Amniotic stem cell (primary cell): ENCODE measurements around the gene RECK.

Experiments used
- DNase-seq: peaks from one replicate; lab custom pipeline; 2025; lab: John Stamatoyannopoulos, UW

RECK gene

DNA sequence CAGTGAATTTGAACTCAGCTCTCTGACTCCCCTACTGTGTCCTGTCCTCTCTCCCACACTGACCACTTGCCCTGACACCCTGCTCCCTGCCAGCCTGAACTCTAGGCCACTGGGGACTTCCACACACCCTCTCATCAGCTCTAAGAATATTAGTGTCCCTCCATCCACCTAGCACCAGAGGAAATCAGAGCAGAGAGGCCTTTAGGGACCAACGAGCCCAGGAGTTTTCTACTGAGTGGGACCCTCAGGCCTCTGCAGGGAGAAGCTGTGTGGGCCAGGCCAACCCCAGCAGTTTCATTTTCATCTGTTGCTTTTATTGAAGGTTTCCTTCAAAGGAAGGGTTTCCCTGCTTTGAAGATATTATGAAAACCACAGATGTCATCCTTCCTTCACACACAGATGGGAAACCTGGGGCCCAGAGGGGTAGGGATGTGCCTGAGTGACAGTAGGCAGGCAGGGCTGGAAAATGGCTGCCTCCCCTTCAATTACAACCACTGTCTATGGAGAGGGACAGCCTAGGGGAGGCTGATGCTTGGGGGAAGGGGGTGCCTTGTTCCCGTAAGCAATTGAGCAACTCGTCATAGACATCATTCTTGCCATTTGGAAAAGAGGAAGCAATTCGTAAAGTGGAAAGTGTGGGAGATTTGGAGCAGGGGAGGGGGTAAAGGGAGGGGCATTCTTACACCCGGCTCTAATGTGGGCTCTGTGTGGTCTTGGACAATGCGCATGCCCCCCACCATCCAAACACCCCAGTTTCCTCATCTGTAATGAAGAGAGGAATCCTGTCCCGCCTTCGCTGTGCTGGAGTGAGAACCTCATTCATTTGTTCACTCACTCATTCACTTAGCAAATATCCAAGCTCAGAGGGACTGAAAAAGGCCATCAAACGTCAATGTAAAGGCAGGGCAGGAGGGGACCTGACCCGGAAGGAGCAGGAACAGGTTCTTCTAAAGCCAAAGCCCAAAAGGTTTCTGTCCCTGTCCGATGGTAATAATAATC is 103.7 kb downstream of the RECK start:
- no peak for DNase-seq

DNA sequence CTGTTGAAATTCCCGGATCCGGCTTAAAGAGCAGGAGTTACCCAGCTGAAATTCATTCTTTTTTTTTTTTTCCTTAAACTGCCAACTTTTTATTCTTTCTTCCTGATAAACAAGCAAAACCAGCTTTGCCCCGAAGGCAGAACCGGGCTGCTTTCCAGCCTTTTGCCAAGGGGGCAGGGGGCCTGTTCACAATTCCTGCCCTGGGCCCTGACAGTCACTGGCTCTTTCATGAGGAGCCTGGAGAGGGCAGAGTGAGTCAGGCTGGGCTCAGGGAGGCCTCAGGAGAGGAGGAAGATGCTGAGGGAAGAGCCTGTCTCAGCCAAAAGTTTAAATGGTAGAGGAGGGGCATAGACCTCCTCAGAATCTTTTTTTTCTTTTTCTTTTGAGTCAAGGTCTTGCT is 104.6 kb downstream of the RECK start:
- no peak for DNase-seq

DNA sequence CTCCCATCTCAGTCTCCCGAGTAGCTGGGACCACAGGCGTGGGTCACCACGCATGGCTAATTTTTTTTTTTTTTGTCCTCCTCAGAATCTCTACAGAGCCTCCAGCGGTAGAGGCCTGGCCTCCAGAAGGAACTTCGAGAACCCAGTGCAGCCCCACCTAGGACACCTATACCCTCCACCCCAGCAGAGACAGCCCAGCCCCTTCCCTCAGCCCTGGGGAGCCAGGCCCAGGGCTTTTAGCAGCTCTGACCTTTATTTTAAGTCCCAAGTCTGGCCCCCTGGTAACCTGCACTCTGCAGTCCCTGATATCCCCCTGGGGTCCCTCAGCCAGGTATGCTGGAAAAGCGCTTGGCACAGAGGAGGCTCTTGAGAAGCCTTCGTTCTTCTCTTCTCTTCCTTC is 105.0 kb downstream of the RECK start:
- DNase-seq: no peak

DNA sequence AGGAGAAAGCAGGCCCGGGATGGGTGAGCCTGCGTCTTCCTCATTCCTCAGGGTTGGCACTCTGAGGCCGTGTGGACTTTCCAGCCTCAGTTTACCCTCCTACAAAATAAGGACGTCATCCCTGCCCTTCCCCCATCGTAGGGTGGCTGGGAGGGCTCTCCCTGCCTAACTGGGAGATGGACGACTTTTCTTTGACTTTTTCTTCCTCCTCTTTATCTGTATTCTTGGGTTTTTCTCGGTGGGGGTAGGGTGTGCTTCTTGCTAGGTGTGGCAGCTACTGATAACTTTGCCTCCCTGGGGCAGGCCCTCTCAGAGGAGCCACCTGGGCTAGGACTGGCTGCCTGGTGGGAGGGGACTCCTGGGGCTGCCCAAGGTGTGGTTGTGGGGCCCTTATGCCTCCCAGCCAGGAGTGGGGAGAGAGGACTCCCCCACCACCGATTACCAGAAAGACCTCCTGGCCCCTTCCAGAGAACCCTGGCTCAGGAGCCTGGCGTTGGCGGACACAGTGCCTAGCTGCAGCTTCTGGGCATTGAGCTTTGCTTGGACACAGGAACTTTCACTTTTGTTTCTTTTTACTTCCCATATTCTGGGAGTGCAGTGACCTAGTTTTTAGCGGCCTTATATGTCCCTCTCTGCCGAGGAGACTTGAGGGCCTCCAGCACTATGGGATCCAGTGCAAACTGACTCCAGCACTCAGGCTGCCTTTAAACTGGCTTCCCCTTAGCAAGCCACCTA is 106.0 kb downstream of the RECK start:
- DNase-seq: no peak

DNA sequence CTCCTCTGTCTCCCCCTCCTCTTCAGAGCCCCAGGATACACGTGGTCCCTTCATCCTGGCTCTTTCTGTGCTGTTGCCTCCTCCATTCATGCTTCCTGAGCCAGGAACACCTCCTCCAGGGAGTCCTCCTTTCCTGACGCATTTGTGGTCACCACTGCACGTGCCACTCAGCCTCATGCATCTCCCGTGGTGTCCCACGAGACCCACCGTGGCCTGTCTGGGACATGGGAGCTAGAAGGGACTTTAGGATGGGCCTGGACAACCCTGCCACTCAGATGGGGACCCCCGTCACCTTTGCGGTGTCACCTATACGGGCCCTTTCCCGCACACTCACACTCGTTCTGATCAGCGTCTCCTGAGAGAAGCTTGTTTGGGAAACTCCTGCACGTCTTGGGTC is 106.5 kb downstream of the RECK start:
- no peak for DNase-seq

DNA sequence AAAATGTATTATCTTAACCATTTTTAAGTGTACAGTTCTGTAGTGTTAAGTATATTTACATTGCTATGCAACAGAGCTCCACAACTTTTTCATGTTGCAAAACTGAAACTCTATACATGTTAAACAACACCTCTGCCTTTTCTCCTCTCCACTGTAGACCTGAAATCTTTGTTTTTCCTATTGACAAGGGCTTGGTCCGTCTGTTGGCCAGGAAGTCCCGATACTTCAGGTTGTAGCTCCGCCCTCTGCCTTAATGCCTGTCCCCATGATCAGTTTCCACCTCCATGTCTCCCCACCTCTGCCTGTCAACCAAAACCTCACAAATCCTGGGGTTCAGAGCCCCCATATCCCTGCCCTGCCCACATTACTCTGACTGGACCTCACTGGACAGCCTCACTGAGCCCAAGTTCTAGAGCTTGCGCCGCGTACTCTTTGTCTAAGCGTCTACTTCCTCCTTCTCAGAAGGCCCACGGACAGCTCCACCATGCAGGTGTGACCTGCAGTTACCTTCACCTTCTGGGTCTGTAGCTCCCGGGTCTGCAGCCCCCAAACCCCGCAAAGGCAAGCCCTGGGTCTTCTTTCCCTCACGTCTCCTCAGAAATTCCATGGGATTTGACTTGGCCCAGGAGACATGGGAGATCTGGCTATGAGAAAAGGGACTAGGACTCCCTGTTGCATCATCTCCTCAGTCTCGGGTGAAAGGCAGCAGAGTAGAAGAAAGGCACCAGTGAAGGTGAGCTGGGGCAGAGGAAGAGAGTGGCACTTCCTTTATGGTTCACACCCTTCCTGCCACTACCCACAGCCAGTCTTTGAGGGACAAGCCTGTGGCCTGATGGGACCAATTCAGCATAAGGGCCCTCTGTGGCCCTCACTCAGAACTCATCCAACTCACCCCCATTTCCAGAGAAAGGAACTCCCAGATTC is 107.9 kb downstream of the RECK start:
- no peak for DNase-seq

DNA sequence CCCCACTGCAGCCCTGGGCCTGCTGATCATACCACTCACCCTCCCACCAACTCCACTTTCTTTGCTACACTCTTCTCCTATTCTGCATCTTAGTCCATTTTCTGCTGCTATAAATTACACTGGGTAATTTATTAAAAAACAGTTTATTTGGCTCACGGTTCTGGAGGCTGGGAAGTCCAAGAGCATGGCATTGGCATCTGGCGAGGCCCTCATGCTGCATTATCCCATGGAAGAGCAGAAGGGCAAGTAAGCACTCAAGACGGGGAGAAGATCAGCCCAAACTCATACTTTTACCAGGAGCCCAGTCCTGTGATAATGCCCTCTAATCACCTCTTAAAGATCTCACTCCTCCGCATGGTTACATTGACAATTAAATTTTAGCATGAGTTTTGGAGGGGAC is 109.3 kb downstream of the RECK start:
- no peak for DNase-seq

DNA sequence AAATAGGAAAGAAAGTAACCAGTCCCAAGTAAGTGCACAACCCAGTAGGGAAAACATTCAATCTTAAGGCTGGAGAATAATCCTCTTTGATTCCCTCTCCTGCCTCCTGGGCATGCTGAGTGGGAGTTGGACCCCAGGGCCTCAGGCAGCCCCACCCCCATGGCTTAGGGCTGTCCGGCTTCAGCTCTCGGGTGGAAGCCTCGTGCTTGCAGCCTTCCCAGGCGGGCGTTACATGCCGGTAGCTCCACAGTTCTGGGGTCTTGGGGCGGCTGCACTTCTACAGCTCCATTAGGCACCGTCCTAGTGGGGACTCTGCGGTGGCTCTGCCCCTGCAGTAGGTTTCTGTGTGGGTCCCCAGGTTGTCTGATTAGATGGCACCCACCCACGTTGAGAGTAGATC is 109.9 kb downstream of the RECK start:
- no peak for DNase-seq

DNA sequence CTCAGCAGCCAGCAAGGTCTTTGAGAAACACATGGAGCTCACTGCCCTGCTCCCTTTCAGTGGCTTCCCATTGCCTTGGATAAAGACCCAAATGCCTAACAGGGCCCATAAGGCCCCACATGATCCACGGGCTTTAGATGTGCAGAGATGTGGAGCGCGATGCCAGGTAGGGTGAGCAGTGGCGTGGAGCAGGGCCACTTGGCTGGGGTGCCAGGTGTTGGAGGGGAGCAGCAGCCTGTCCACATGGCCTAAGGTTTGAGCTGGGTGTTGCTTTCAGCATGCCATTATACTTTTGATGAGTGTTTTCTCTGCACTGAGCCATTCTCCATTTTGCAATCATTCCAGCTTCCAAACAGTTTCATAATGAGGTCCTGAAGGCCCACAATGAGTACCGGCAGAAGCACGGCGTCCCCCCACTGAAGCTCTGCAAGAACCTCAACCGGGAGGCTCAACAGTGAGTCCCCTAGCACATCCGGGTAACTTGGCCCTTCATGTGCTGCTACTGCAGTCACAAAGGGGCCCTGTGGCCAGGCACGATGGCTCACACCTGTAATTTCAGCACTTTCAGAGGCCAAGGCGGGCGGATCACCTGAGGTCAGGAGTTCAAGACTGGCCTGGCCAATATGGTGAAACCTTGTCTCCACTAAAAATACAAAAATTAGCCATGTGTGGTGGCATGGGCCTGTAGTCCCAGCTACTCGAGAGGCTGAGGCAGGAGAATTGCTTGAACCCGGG is 110.9 kb downstream of the RECK start:
- no peak for DNase-seq

DNA sequence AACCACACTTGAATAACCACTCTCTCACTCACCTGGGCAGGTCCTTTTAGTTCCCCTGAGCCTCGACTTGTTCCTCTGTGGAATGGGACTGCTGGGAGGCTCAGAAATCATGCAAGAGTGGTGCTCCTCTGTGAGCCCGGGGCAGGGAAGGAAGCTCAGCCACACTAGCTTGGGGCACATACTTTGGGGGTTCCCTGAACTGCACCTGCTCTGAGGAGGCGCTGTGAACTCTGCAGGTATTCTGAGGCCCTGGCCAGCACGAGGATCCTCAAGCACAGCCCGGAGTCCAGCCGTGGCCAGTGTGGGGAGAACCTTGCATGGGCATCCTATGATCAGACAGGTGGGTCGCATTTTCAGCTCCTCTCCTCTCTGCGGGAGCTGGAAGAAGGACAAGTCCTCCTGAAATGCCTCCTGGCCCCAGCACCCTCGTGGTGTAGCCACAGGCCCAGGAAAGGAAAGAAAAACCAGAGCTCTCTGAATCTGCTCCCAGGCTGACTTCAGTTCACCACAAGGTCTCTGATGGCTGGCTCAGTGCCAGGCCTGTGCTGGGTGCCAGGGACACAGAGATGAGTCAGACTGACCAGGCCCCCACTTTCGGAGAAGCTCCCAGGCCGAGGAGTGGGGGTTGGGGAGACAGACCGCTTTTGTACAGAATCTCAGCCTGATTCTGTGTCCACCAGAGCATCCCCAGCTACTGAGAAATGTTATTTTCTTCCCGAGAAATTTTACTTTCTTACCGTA is 111.8 kb downstream of the RECK start:
- DNase-seq: peak; percentile 76

DNA sequence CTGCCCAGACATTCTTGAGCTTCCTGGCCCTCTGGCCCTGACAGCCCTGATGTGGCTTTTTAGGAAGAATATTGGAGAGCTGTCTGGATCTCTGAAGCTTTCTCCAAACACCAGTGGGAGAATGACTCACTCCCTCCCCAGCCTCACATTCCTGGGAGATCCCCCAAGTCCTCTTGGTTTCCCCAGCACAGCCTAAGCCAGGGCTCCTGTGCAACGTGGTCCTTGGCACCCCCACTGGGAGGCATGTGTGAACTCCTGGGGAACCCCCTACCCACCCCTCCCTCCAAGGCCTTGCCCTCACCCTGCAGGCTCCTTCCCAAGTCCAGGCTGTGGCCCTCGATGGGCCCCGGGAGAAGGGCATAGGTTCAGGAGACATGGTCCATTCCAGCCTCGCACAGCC is 112.5 kb downstream of the RECK start:
- no peak for DNase-seq

DNA sequence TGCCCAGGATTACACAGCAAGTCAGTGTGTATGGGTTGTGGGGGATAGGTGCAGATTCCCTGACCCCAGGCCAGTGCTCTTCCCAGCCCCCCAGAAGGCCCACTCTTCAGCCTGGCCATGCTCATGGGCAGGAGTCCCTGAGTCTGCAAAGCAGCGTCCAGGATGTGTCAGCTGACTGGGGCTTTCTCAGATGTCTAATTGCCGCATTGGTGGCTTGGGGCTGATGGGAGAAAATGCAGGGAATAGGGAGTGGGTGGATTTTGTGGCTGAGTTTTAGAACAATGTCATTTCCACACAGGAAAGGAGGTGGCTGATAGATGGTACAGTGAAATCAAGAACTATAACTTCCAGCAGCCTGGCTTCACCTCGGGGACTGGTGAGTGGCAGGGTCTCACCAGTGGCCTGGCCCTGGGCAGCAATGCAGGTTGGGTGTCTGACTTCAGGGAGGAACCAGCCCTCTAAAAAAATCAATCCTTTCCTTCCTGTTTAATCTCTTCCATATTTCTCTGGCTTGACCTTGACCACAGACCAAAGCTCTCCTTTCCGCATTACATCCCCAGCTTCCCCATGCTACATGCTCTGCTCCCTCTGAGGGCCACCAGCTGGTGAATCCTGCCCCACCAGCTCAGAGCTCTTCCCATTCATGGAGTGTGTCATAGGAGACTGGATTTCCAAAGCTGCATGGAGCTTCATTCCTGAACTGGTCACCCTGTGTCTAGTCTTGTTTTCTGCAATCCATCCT is 114.0 kb downstream of the RECK start:
- DNase-seq: no peak

DNA sequence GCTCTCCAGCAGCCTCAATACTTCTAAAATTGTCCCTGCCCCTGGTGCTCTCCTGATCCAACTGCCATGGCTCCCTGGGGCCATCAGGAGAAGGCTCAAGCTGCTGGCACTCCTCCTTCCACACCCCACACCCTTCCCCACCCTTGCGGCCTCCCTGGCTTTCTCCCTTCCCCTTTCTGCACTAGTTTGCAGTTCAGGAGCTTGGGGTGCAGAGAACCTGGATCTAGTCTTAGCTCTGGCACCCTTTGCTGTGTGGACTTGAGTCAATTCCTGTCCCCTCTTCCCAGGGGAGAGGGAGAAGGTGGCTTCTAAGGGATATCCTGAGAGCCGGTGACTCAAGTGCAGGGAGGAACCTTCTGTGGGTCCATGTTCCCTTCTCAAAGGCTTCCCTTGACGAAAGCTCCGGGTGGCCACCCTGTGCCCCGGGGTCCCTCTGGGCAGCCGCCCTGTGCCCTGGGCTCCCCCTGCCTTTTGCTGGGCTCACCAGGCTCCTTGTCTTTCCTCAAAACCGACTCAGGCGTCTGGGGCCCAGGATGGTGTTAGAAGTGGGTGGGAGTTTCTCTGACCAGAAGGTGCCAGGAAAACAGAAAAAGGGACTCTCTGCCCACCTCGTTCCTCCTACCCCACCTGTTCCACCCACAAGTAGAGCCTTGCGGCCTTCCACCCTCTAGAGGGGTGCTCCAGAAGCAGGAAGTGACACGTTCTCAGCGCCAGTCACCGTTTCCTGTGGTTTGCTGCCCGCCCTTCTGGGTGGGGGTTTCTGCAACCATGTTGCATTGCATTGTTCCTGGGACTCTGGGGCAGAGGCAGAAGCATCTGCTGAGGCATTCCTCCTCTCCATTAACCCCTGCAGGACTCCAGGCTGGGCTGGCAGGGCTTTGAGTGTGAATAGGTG is 114.8 kb downstream of the RECK start:
- DNase-seq: no peak

DNA sequence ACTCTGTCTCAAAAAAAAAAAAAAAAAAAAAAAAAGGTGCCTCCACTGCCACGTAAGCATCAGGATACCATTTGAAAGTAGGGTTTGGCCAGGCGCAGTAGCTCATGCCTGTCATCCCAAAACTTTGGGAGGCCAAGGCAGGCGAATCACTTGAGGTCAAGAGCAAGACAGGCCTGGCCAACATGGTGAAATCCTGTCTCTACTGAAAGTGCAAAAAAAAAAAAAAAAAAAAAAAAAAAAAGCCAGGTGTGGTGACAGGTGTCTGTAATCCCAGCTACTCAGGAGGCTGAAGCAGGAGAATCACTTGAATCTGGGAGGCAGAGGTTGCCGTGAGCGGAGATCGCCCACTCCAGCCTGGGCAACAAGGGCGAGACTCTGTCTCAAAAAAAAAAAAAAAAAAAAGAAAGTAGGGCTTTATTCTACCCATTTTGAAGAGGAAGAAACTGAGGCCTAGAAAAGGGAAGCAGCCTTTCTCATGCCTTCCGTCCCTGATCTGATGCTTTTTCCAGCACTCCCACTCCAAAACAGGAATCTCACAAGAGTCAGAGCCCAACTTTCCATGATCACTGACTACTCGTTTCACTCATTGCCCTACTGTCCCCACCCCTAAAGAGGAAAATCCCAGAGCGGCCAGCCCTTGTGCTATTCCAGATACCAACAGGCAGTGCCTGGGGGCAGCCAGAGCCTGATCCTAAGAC is 116.2 kb downstream of the RECK start:
- no peak for DNase-seq

DNA sequence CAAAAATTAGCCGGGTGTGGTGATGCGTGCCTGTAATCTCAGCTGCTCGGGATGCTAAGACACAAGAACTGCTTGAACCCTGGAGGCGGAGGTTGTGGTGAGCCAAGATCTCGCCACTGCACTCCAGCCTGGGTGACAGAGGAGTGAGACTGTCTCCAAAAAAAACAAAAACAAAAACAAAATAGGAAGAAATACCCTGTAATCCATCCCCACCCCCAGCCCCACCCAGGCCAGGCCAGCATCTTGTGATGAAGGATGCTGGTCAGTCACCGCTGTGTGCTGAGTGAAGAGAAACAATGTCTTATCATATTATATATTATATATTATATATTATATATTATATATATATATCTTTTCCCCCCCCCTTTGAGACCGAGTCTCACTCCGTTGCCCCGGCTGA is 117.0 kb downstream of the RECK start:
- DNase-seq: no peak

DNA sequence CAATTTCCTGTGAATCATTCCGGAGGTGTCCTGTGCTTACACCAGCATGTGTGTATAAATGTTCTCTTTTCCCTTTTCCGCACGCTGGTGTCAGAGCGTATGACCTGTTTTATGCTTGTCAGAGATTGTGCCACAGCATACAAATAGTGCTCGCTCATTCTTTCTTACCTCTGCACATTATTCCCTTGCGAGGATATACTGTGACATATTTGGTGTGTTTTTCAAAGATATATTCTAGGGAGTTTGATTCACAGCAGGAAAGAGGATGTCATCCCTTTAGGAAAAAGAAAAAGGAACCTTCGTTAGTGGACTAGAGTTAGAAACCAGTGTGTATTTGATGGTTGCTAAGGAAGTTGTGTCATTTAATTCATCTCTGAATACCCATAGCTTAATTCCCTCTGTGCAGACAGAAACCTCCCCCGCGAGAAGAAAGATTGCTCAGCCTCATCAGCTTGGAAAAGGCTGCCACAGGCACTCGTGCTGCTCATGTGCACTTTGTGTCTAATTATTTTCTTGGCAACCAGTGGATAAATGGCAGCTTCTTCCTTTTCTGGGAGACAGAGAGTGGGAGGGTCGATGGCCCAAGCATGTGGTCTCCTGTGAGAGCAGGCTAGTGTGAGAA is 117.7 kb downstream of the RECK start:
- DNase-seq: no peak

DNA sequence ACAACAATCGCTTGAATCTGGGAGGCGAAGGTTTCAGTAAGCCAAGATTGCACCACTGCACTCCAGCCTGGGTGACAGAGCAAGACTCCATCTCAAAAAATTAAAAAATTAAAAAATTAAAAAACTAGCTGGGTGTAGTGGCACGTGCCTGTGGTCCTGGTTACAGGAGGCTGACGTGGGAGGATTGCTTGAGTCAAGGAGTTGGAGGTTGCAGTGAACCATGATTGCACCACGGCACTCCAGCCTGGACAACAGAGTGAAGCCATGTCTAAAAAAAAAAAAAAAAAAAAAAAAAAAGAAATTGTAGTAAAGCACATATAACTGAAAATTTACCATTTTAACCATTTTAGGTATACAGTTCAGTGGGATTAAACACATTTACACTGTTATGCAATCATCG is 119.4 kb downstream of the RECK start:
- DNase-seq: no peak

DNA sequence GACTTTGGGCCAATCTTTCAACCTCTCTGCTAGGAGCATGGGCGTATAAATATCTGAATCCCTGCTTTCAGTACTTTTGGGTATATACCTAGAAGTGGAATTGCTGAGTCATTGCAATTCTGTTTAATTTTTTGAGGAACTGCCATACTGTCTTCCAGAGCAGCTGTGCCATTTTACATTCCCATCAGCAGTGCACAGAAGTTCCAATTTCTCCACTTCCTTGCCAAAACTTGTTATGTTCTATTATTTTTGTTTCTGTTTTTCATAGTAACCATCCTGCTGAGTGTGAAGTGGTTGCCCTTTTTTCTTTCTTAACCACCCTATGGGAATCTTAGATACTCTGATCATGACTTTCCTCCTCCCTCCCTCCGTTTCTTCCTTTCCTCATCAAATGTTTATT is 121.4 kb downstream of the RECK start:
- DNase-seq: no peak
